HCT116 (cell line): ENCODE data around the gene LMNA. TPM values are rescaled to one million over a fixed set of nuclear protein-coding genes. Genes with fewer than 3 reads are reported as not detected.

Experiments used
- ATAC-seq: fragments of 200-7000 bp; cut with Tn5 transposase; 2 replicates; pipeline ENCODE4 v1.9.1; 2020; ENCODE audit warnings: mild to moderate bottlenecking, moderate library complexity
- BruUV-seq: library from RNA; stranded (reverse); fragments of 400-500 nt; replicated peaks from 2 replicates; lab custom pipeline; 2021; lab: Mats Ljungman, UMichigan
- CTCF ChIA-PET: fragments of 300-600 bp; sonication (Branson Sonifier 250); formaldehyde crosslinking; loops from one replicate; lab custom pipeline; 2021; ENCODE audit warnings: antibody characterized with exemption; lab: Charles Lee
- POLR2A ChIA-PET: fragments of 300-600, 350-600 bp; sonication (Branson Sonifier 250); formaldehyde crosslinking; loops from one replicate; lab custom pipeline; 2021; ENCODE audit warnings: antibody characterized with exemption; lab: Charles Lee
- RAD21 ChIA-PET, 2 experiments: fragments of 300-600 bp; sonication (Branson Sonifier 250); formaldehyde crosslinking; loops; one replicate each; lab custom pipeline; 2023; ENCODE audit warnings: low total read pairs in 2 of 2; ENCODE audit not compliant: uncharacterized antibody in 2 of 2, unreplicated experiment in 2 of 2, low non-redundant PET in 1 of 2; lab: Charles Lee
- DNase-seq: peaks from one replicate; pipeline ENCODE4 v3.0.0-alpha.2; 2010; ENCODE audit warnings: low read depth, low spot score
- H2AFZ ChIP-seq: fragments of 200-600 bp; shearing (Covaris generic), sonication (generic); 2 replicates; pipeline ENCODE4 v1.6.1; 2017; ENCODE audit warnings: low read depth, mixed run types, mixed read lengths, antibody characterized with exemption, low read length; ENCODE audit not compliant: poor library complexity, severe bottlenecking
- H3K27ac ChIP-seq: 2 replicates; pipeline ENCODE4 v1.5.1; 2012; ENCODE audit warnings: low read depth, low read length
- H3K27me3 ChIP-seq: fragments of 200-600 bp; sonication (generic); 2 replicates; pipeline ENCODE4 v1.6.1; 2016; ENCODE audit warnings: mixed run types, low read length, mixed read lengths; ENCODE audit not compliant: insufficient read depth
- H3K36me3 ChIP-seq, 2 experiments: fragments of 200-500 bp in 1 of 2; fragments of 200-600 bp in 1 of 2; sonication (Bioruptor generic) in 1 of 2; sonication (generic) in 1 of 2; 2 replicates each; pipeline versions ENCODE4 v1.5.1 to v1.6.1; 2014 to 2016; ENCODE audit warnings: low read length in 2 of 2, inconsistent platforms in 1 of 2, mixed read lengths in 1 of 2, mixed run types in 1 of 2; ENCODE audit not compliant: insufficient read depth in 2 of 2, control insufficient read depth in 1 of 2
- H3K4me1 ChIP-seq, 2 experiments: fragments of 200-600 bp in 1 of 2; sonication (generic) in 1 of 2; 2 replicates each; pipeline versions ENCODE4 v1.5.1 to v1.6.1; 2012 to 2017; ENCODE audit warnings: low read length in 2 of 2, inconsistent platforms in 1 of 2, mild to moderate bottlenecking in 1 of 2, mixed read lengths in 1 of 2, mixed run types in 1 of 2, moderate library complexity in 1 of 2; ENCODE audit not compliant: insufficient read depth in 2 of 2, control insufficient read depth in 1 of 2
- H3K4me2 ChIP-seq: fragments of 200-600 bp; sonication (generic); 2 replicates; pipeline ENCODE4 v1.6.1; 2017; ENCODE audit warnings: mixed run types, low read length, mixed read lengths
- H3K4me3 ChIP-seq, 2 experiments: fragments of 200-600 bp in 1 of 2; sonication (generic) in 1 of 2; replicated peaks in 1 of 2; 2 replicates each; pipeline ENCODE4 v1.5.1; 2011 to 2016; ENCODE audit warnings: low read length in 2 of 2, control low read depth in 1 of 2, low read depth in 1 of 2, mild to moderate bottlenecking in 1 of 2, mixed read lengths in 1 of 2, mixed run types in 1 of 2
- H3K79me2 ChIP-seq: fragments of 200-600 bp; sonication (generic); 2 replicates; pipeline ENCODE4 v1.6.1; 2017; ENCODE audit warnings: mild to moderate bottlenecking, mixed run types, low read length, moderate library complexity, mixed read lengths; ENCODE audit not compliant: insufficient read depth
- H3K9ac ChIP-seq: fragments of 200-600 bp; sonication (generic); 2 replicates; pipeline ENCODE4 v1.6.1; 2016; ENCODE audit warnings: low read length, mixed read lengths
- H3K9me2 ChIP-seq: fragments of 200-600 bp; sonication (generic), shearing (Covaris generic); 2 replicates; pipeline ENCODE4 v1.6.1; 2017; ENCODE audit warnings: mixed run types, mild to moderate bottlenecking, moderate library complexity; ENCODE audit not compliant: insufficient read depth
- H3K9me3 ChIP-seq, 2 experiments: fragments of 200-500 bp in 1 of 2; fragments of 200-600 bp in 1 of 2; sonication (Bioruptor generic) in 1 of 2; sonication (generic) in 1 of 2; 2 replicates each; pipeline ENCODE4 v1.6.1; 2014 to 2017; ENCODE audit warnings: low read length in 2 of 2, mixed read lengths in 2 of 2, inconsistent platforms in 1 of 2, low read depth in 1 of 2, mild to moderate bottlenecking in 1 of 2, mixed run types in 1 of 2, moderate library complexity in 1 of 2; ENCODE audit not compliant: control insufficient read depth in 1 of 2, insufficient read depth in 1 of 2
- H4K20me1 ChIP-seq: fragments of 200-600 bp; sonication (generic), shearing (Covaris generic); 2 replicates; pipeline ENCODE4 v1.6.1; 2017; ENCODE audit warnings: mixed run types, mild to moderate bottlenecking, moderate library complexity; ENCODE audit not compliant: insufficient read depth
- CBX3 ChIP-seq: IDR thresholded peaks from 2 replicates; pipeline ENCODE4 v1.6.1; 2012; ENCODE audit warnings: low read depth
- CEBPB ChIP-seq: IDR thresholded peaks from 2 replicates; pipeline ENCODE4 v1.6.1; 2012; ENCODE audit warnings: low read depth
- CTCF ChIP-seq, 3 experiments: fragments of 200-600 bp in 1 of 3; sonication (generic) in 1 of 3; IDR thresholded peaks in 2 of 3; conservative IDR thresholded peaks in 1 of 3; 2 replicates each; pipeline ENCODE4 v1.5.1; 2012 to 2017; ENCODE audit warnings: low read depth in 2 of 3, low read length in 2 of 3, antibody characterized with exemption in 1 of 3, borderline replicate concordance in 1 of 3, control low read depth in 1 of 3, mild to moderate bottlenecking in 1 of 3, mixed read lengths in 1 of 3, mixed run types in 1 of 3, moderate library complexity in 1 of 3; ENCODE audit not compliant: insufficient read depth in 1 of 3
- EGR1 ChIP-seq: IDR thresholded peaks from 2 replicates; pipeline ENCODE4 v1.6.1; 2012; ENCODE audit warnings: low read depth
- ELF1 ChIP-seq: IDR thresholded peaks from 2 replicates; pipeline ENCODE4 v1.6.1; 2012; ENCODE audit warnings: low read depth, borderline replicate concordance
- EZH2 ChIP-seq: fragments of 200-600 bp; sonication (generic); IDR thresholded peaks from 2 replicates; pipeline ENCODE4 v1.6.1; 2017; ENCODE audit warnings: antibody characterized with exemption, mixed run types
- EZH2phosphoT487 ChIP-seq: fragments of 200-600 bp; IDR thresholded peaks from 2 replicates; pipeline ENCODE4 v1.6.1; 2018; ENCODE audit warnings: antibody characterized with exemption, borderline replicate concordance
- FOSL1 ChIP-seq: IDR thresholded peaks from 2 replicates; pipeline ENCODE4 v1.6.1; 2012; ENCODE audit warnings: low read depth
- MAX ChIP-seq: IDR thresholded peaks from 2 replicates; pipeline ENCODE4 v1.6.1; 2012
- POLR2AphosphoS5 ChIP-seq: IDR thresholded peaks from 2 replicates; pipeline ENCODE4 v1.6.1; 2011; ENCODE audit warnings: mild to moderate bottlenecking, low read depth, low read length, moderate library complexity
- SP1 ChIP-seq: IDR thresholded peaks from 2 replicates; pipeline ENCODE4 v1.6.1; 2012; ENCODE audit warnings: low read depth
- SRF ChIP-seq: IDR thresholded peaks from 2 replicates; pipeline ENCODE4 v1.6.1; 2012; ENCODE audit warnings: low read depth
- YY1 ChIP-seq: IDR thresholded peaks from 2 replicates; pipeline ENCODE4 v1.6.1; 2011; ENCODE audit warnings: low read length, low read depth, moderate library complexity, mild to moderate bottlenecking; ENCODE audit not compliant: insufficient replicate concordance; ENCODE audit errors: extremely low read depth
- ZBTB33 ChIP-seq: IDR thresholded peaks from 2 replicates; pipeline ENCODE4 v1.6.1; 2011; ENCODE audit warnings: mild to moderate bottlenecking, low read length, moderate library complexity; ENCODE audit not compliant: insufficient replicate concordance; ENCODE audit errors: extremely low read depth
- ZFX ChIP-seq: fragments of 450-650 bp; IDR thresholded peaks from 2 replicates; pipeline ENCODE4 v1.6.1; 2017
- ZNF274 ChIP-seq: fragments of 200-500 bp; sonication (Bioruptor generic); IDR thresholded peaks from 2 replicates; pipeline ENCODE4 v1.6.1; 2014; ENCODE audit warnings: mild to moderate bottlenecking, low read depth, low read length, inconsistent platforms
- intact Hi-C: fragments of 100-400 bp; cut with micrococcal nuclease; formaldehyde crosslinking; loops from 2 replicates; pipeline ENCODE4 v1.10.0; 2022
- total RNA-seq: library from RNA; stranded (reverse); gene quantifications from one replicate; pipeline ENCODE4 v1.2.1, GENCODE V29; 2021; ENCODE audit not compliant: unreplicated experiment

LMNA gene
- total RNA-seq, 1 experiment from 2014 or later = 528 TPM

GRCh38 chr1:156157506-156157905, 43.0 kb downstream of the LMNA start (continued):
- TF ChIP-seq CTCF (IDR thresholded peaks at IDR 0.05 in 2 of 3, conservative IDR thresholded peaks at IDR 0.05 in 1 of 3; ENCODE audit: borderline replicate concordance in 1 of 3, insufficient read depth in 1 of 3, low read depth in 2 of 3, low read length in 2 of 3) (no peak), ZFX (no peak), CEBPB (no peak), ELF1 (no peak), CBX3 (no peak), SP1 (no peak), POLR2AphosphoS5 (no peak)

GRCh38 chr1:156157966-156158365, 43.5 kb downstream of the LMNA start:
- H3K27ac ChIP-seq = no peak overlapping the region
- no TSS peak for BruUV-seq
- intact Hi-C loops = no loop called here
- no peaks in the 10 kb centered on the region for H3K9me3 ChIP-seq
- 0 out of 2 replicates have a peak, but pooled peaks cover 6% of the 10 kb centered on the region for H3K27me3 ChIP-seq
- H3K9ac ChIP-seq = no peak overlapping the region
- no peaks in the 10 kb centered on the region for H3K4me1 ChIP-seq
- DNase-seq (no peak), ATAC-seq (no peak)
- ChIA-PET RAD21 (no interaction called here), POLR2A (no interaction called here), CTCF (interaction anchor here (0.8 kb wide), 1 partner anchor 12 kb away, joined by 3 read pairs; no protein-coding TSS in a partner anchor)
- no peak overlapping the region for H2AFZ ChIP-seq
- TF ChIP-seq ELF1 (no peak), YY1 (no peak), ZBTB33 (no peak), FOSL1 (no peak), EZH2phosphoT487 (no peak), ZFX (no peak), SRF (no peak), EZH2 (no peak), CEBPB (no peak), MAX (no peak), EGR1 (no peak), ZNF274 (no peak), CTCF (IDR thresholded peaks at IDR 0.05 in 2 of 3, conservative IDR thresholded peaks at IDR 0.05 in 1 of 3; ENCODE audit: borderline replicate concordance in 1 of 3, insufficient read depth in 1 of 3, low read depth in 2 of 3, low read length in 2 of 3) (no peak)
- H3K36me3 ChIP-seq = no peaks in the 10 kb centered on the region
- no peak overlapping the region for H3K4me3 ChIP-seq
- H3K9me2 ChIP-seq = no peaks in the 10 kb centered on the region
- no peaks in the 10 kb centered on the region for H3K79me2 ChIP-seq
- no peaks in the 10 kb centered on the region for H4K20me1 ChIP-seq
- H3K4me2 ChIP-seq = no peak overlapping the region
